MM.1S (cell line): Measurements from ENCODE around the gene TAS1R1.

ENCODE experiments used
- DNase-seq: peaks from one replicate; pipeline ENCODE4 v3.0.0-alpha.2; 2015
- H2AFZ ChIP-seq: fragments of 300-600 bp; sonication (generic); 2 replicates; pipeline ENCODE4 v1.6.0; 2016; ENCODE audit warnings: antibody characterized with exemption, low read length
- H3F3A ChIP-seq: fragments of 300-600 bp; sonication (generic); 2 replicates; pipeline ENCODE4 v1.6.1; 2016; ENCODE audit warnings: mild to moderate bottlenecking, antibody characterized with exemption, low read length, moderate library complexity, mixed read lengths; ENCODE audit not compliant: insufficient read depth
- H3K27ac ChIP-seq: fragments of 300-600 bp; sonication (generic); 2 replicates; pipeline ENCODE4 v1.5.1; 2016; ENCODE audit warnings: mild to moderate bottlenecking, low read length
- H3K27me3 ChIP-seq: fragments of 300-600 bp; sonication (generic); replicated peaks from 2 replicates; pipeline ENCODE4 v1.6.0; 2016; ENCODE audit warnings: low read length; ENCODE audit not compliant: insufficient read depth
- H3K36me3 ChIP-seq: fragments of 300-600 bp; sonication (generic); replicated peaks from 2 replicates; pipeline ENCODE4 v1.6.1; 2016; ENCODE audit warnings: mild to moderate bottlenecking, low read length, mixed read lengths; ENCODE audit not compliant: insufficient read depth
- H3K4me1 ChIP-seq: fragments of 300-600 bp; sonication (generic); 2 replicates; pipeline ENCODE4 v1.6.1; 2016; ENCODE audit warnings: low read length, mixed read lengths
- H3K4me2 ChIP-seq: fragments of 300-600 bp; sonication (generic); 2 replicates; pipeline ENCODE4 v1.6.0; 2016; ENCODE audit warnings: low read depth, low read length
- H3K4me3 ChIP-seq: fragments of 300-600 bp; sonication (generic); 2 replicates; pipeline ENCODE4 v1.5.1; 2016; ENCODE audit warnings: low read length, mixed read lengths
- H3K79me2 ChIP-seq: fragments of 300-600 bp; sonication (generic); 2 replicates; pipeline ENCODE4 v1.6.1; 2016; ENCODE audit warnings: mixed run types, low read length, mixed read lengths
- H3K9ac ChIP-seq: fragments of 300-600 bp; sonication (generic); 2 replicates; pipeline ENCODE4 v1.6.1; 2016; ENCODE audit warnings: low read length, mixed read lengths
- H3K9me2 ChIP-seq: fragments of 300-600 bp; sonication (generic); replicated peaks from 2 replicates; pipeline ENCODE4 v1.6.1; 2016; ENCODE audit warnings: mild to moderate bottlenecking, low read length, mixed read lengths; ENCODE audit not compliant: insufficient read depth
- H3K9me3 ChIP-seq: fragments of 300-600 bp; sonication (generic); replicated peaks from 2 replicates; pipeline ENCODE4 v1.6.1; 2016; ENCODE audit warnings: mild to moderate bottlenecking, low read length, mixed read lengths; ENCODE audit not compliant: insufficient read depth
- H4K20me1 ChIP-seq: fragments of 300-600 bp; sonication (generic); 2 replicates; pipeline ENCODE4 v1.6.1; 2016; ENCODE audit warnings: mild to moderate bottlenecking, low read length, moderate library complexity, mixed read lengths; ENCODE audit not compliant: insufficient read depth
- EZH2 ChIP-seq: fragments of 300-600 bp; sonication (generic); optimal IDR thresholded peaks from 2 replicates; pipeline ENCODE3; 2017; ENCODE audit warnings: low read depth, mild to moderate bottlenecking, antibody characterized with exemption, low read length, mixed read lengths
- EZH2phosphoT487 ChIP-seq: fragments of 300-600 bp; sonication (generic); IDR thresholded peaks from 2 replicates; pipeline ENCODE4 v1.6.1; 2018; ENCODE audit warnings: antibody characterized with exemption, low read length
- TF ChIP-seq, protein P1 (sequence below): fragments of 300-600 bp; sonication (generic); IDR thresholded peaks from 2 replicates; pipeline ENCODE4 v1.5.1; 2016; ENCODE audit warnings: antibody characterized with exemption, low read length, mixed read lengths

The TAS1R1 gene

DNA sequence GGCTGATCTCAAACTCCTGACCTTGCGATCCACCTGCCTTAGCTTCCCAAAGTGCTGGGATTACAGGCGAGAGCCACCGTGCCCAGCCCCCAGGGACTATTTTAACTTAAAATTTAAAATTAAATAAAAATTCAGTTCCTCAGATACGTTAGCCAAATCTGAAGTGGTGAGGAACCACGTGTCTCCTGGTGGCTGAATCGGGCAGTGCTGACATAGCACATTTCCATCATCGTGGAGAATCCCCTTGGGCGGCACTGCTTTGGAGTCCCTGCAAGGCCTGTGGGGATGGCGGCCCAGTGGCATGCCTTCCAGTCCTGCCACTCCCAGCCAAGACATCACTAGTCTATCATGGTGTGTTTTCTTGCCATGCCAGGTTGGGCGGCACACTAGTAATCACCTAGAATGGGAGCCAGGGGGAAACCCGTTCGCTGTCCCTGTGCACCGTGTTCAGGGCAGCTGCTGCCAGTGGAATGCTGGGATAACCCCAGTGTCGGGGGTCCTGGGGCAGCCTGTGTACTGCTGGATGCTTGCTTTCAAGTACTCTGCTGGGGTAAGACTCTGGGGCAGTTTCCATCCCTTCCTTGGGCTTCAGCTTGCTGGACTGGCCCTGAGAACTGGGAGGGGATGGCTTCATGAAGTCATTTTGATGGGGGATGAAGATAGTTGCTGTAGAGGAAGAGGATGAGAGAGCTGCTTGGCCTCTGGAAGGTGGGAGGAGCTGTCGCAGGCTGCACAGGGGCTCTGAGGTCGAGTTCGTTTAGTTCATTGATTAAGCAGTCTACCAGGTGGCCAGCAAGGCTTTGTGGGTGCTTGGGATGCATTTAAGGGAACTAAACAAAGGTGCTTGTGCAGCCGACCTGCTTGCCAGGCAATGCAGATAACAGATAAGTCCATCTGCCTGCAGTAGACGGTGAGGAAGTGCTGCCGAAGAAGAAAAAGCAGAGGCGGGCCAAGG lies 29.3 kb downstream of the TAS1R1 start:
- H3K79me2 ChIP-seq, result peaks cover 21% of the 10 kb centered on the region
- H3K36me3 ChIP-seq, result no peaks in the 10 kb centered on the region
- H3K9ac ChIP-seq, result no peak overlapping the region
- H3K9me3 ChIP-seq, result no peaks in the 10 kb centered on the region
- H3K4me3 ChIP-seq, result no peak overlapping the region
- no peak overlapping the region for H2AFZ ChIP-seq
- DNase-seq, result no peak
- H4K20me1 ChIP-seq, result no peaks in the 10 kb centered on the region
- TF ChIP-seq, protein P1, sequence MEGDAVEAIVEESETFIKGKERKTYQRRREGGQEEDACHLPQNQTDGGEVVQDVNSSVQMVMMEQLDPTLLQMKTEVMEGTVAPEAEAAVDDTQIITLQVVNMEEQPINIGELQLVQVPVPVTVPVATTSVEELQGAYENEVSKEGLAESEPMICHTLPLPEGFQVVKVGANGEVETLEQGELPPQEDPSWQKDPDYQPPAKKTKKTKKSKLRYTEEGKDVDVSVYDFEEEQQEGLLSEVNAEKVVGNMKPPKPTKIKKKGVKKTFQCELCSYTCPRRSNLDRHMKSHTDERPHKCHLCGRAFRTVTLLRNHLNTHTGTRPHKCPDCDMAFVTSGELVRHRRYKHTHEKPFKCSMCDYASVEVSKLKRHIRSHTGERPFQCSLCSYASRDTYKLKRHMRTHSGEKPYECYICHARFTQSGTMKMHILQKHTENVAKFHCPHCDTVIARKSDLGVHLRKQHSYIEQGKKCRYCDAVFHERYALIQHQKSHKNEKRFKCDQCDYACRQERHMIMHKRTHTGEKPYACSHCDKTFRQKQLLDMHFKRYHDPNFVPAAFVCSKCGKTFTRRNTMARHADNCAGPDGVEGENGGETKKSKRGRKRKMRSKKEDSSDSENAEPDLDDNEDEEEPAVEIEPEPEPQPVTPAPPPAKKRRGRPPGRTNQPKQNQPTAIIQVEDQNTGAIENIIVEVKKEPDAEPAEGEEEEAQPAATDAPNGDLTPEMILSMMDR, result no peak
- no peak for TF ChIP-seq EZH2
- TF ChIP-seq EZH2phosphoT487, result no peak
- no peak overlapping the region for H3K4me2 ChIP-seq
- no peaks in the 10 kb centered on the region for H3K27me3 ChIP-seq
- H3K27ac ChIP-seq, result no peak overlapping the region
- no peaks in the 10 kb centered on the region for H3F3A ChIP-seq
- H3K9me2 ChIP-seq, result no peaks in the 10 kb centered on the region
- peaks cover 11% of the 10 kb centered on the region for H3K4me1 ChIP-seq

DNA sequence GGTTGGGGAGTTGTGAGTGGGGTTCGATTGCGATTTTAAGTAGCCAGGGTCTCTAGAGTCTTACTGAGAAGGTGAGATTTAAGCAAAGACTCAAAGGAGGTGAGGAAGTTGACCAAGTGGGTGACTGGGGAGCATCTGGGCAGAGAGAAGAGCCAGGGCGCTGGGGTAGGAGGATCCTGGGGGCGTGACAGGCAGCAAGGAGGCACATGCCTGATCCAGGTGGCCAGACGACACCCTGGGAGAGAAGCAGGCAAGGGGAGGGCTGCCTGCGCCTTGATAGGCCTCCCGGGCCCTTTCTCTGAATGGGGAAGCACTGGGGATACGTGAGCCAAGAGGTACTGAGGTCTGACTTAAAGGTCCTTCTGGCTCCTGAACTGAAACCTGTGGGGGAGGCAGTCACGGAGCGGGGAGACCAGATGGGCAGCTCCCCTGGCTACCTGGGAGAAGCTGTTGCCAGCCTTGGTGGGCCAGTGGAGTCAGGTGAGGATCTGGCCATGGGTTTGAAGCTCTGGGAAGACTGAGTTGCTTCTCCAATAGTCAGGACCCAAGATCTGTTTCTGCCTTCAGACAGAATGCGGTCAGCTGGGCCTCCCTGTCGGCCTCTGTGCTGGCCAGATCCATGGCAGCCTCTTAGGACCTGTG lies 30.1 kb downstream of the TAS1R1 start:
- Histone ChIP-seq H3K27ac (no peak overlapping the region), H3K36me3 (no peaks in the 10 kb centered on the region), H3K9me2 (no peaks in the 10 kb centered on the region), H3K9me3 (no peaks in the 10 kb centered on the region), H3K4me3 (no peak overlapping the region), H3K79me2 (peaks cover 18% of the 10 kb centered on the region), H3K9ac (no peak overlapping the region), H3K4me2 (no peak overlapping the region), H3F3A (no peaks in the 10 kb centered on the region; the same call in 1 of the 2 replicates), H4K20me1 (no peaks in the 10 kb centered on the region), H3K27me3 (no peaks in the 10 kb centered on the region), H3K4me1 (peaks cover 9% of the 10 kb centered on the region), H2AFZ (no peak overlapping the region)
- no peak for DNase-seq
- no peak for TF ChIP-seq EZH2
- no peak for TF ChIP-seq EZH2phosphoT487
- TF ChIP-seq, protein P1, result no peak

DNA sequence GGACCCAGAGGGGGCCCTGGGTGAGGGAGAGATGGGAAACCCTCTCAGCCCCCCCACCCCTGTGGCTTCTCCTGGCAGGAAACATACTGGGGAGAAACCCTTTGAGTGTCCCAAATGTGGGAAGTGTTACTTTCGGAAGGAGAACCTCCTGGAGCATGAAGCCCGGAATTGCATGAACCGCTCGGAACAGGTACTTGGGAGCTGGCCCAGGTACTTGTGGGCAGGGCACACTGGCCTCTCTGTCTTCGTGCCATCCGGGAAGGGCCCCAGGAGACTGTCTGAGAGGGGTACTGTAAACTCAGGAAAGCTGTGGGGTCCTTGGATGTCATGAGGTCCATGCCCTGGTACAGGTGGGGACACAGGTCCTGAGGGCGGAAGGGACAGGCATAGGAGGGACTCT lies 30.7 kb downstream of the TAS1R1 start:
- H2AFZ ChIP-seq, result no peak overlapping the region
- H4K20me1 ChIP-seq, result no peaks in the 10 kb centered on the region
- no peaks in the 10 kb centered on the region; the same call in 1 of the 2 replicates for H3F3A ChIP-seq
- no peak overlapping the region for H3K4me3 ChIP-seq
- TF ChIP-seq, protein P1, result no peak
- TF ChIP-seq EZH2phosphoT487, result no peak
- TF ChIP-seq EZH2, result no peak
- no peaks in the 10 kb centered on the region for H3K27me3 ChIP-seq
- no peak overlapping the region for H3K27ac ChIP-seq
- peaks cover 5% of the 10 kb centered on the region for H3K4me1 ChIP-seq
- H3K9me3 ChIP-seq, result no peaks in the 10 kb centered on the region
- no peaks in the 10 kb centered on the region for H3K9me2 ChIP-seq
- no peak overlapping the region for H3K9ac ChIP-seq
- DNase-seq, result no peak
- peaks cover 13% of the 10 kb centered on the region for H3K79me2 ChIP-seq
- H3K4me2 ChIP-seq, result no peak overlapping the region
- H3K36me3 ChIP-seq, result no peaks in the 10 kb centered on the region
